Measurements from ENCODE around the gene VDR.
A peak's percentile ranks its signal among the peaks of the same experiment; 100 is the strongest.

The VDR gene

GRCh38 chr12:47863985-47864384 is 40.8 kb downstream of the VDR start:
- peak; percentile 41 for DNase-seq (ENCODE audit: low spot score)
- ChIA-PET CTCF (interaction anchor here (0.6 kb wide), 1 partner anchor 221 kb away, joined by 3 read pairs; no protein-coding TSS in a partner anchor), POLR2A (ENCODE audit: low non-redundant PET) (no interaction called here)
- H3K27ac ChIP-seq = peak overlapping the region; percentile 92
- TF ChIP-seq, protein P1, sequence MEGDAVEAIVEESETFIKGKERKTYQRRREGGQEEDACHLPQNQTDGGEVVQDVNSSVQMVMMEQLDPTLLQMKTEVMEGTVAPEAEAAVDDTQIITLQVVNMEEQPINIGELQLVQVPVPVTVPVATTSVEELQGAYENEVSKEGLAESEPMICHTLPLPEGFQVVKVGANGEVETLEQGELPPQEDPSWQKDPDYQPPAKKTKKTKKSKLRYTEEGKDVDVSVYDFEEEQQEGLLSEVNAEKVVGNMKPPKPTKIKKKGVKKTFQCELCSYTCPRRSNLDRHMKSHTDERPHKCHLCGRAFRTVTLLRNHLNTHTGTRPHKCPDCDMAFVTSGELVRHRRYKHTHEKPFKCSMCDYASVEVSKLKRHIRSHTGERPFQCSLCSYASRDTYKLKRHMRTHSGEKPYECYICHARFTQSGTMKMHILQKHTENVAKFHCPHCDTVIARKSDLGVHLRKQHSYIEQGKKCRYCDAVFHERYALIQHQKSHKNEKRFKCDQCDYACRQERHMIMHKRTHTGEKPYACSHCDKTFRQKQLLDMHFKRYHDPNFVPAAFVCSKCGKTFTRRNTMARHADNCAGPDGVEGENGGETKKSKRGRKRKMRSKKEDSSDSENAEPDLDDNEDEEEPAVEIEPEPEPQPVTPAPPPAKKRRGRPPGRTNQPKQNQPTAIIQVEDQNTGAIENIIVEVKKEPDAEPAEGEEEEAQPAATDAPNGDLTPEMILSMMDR (conservative IDR thresholded peaks at IDR 0.05; ENCODE audit: low read depth) = no peak

DNA sequence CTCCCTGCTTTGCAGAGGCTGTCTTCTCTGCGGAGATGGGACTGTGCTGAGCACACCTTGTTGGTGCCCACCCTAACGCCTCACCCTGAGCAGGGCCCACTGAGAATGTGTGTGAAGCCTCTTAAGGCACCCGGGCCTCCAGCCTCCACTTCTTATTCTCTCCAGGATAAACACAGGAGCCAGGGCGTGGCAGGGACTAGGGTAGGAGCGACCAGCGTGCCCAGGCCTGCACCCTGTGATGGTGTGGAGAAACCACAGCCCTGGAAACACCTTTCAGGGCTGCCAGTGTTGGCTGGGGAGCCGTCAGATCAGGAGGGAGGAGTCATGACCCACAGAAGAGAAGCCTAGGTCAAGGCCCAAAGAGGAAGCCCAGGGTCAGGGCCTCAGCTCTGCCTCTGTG is 41.3 kb downstream of the VDR start:
- DNase-seq (ENCODE audit: low spot score) = peak; percentile 94
- H3K27ac ChIP-seq = peak overlapping the region; percentile 92
- ChIA-PET CTCF (no interaction called here), POLR2A (ENCODE audit: low non-redundant PET) (no interaction called here)
- TF ChIP-seq, protein P1 (conservative IDR thresholded peaks at IDR 0.05; ENCODE audit: low read depth) = no peak

DNA sequence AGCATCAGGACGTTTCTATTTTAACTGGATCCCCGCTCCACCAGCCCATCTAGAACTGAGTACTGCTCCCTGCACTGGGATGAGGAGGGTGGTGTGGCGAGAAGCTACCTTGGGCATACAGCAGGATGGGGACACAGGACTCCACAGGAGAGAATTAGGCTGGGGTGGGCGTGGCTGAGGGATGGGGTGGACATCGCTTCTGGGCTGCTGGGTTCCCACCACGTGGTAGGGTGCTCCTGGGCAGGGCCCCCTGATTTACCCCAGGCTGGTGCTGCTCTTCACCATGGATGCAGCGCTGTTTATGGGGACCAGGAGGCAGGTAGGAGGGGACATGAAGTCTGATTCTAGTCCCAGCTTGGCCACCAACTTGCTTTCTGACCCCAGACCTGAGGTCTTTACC is 41.9 kb downstream of the VDR start:
- TF ChIP-seq, protein P1 (conservative IDR thresholded peaks at IDR 0.05; ENCODE audit: low read depth) = no peak
- H3K27ac ChIP-seq = peak overlapping the region; percentile 92
- POLR2A ChIA-PET (ENCODE audit: low non-redundant PET) = no interaction called here
- CTCF ChIA-PET = no interaction called here
- DNase-seq (ENCODE audit: low spot score) = no peak

DNA sequence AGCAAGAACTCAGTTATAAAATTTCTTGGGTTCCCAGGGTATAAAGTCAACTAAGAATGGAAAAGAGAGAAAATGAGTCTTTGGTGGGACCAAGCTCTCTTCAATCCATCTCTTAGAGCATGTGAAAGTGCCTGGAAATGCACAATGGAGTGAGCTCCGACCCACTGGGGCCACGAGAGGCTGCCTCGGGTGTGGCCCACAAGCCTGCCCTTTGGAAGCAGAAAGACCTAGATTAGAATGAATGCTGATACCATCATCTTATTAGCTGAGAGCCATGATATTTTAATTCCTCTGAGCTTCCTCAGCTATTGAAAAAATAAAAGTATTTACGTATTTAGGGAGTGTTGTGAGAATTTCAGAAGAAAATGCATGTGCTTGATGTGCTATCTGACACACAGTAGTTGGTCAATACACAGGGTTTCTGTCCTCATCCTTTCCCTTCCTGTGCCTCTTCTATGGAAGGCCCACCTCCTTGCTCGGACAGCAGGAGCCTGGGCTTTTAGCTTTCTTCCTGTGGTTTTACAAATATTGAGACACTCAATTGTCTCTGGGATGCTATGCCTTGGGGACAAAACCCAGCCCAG is 42.5 kb downstream of the VDR start:
- ChIA-PET CTCF (no interaction called here), POLR2A (ENCODE audit: low non-redundant PET) (no interaction called here)
- TF ChIP-seq, protein P1 (conservative IDR thresholded peaks at IDR 0.05; ENCODE audit: low read depth) = no peak
- DNase-seq (ENCODE audit: low spot score) = no peak
- H3K27ac ChIP-seq = peak overlapping the region; percentile 92

GRCh38 chr12:47860873-47861272 is 43.9 kb downstream of the VDR start:
- DNase-seq (ENCODE audit: low spot score) = no peak
- TF ChIP-seq, protein P1 (conservative IDR thresholded peaks at IDR 0.05; ENCODE audit: low read depth) = no peak
- peak overlapping the region; percentile 91 for H3K27ac ChIP-seq
- ChIA-PET POLR2A (ENCODE audit: low non-redundant PET) (no interaction called here), CTCF (interaction anchor here (0.7 kb wide), 1 partner anchor 139 kb away, joined by 3 read pairs; no protein-coding TSS in a partner anchor)

- TF ChIP-seq, protein P1 (conservative IDR thresholded peaks at IDR 0.05; ENCODE audit: low read depth) = no peak
- ChIA-PET POLR2A (ENCODE audit: low non-redundant PET) (no interaction called here), CTCF (no interaction called here)
- no peak for DNase-seq (ENCODE audit: low spot score)
- peak overlapping the region; percentile 91 for H3K27ac ChIP-seq
Observed at GRCh38 chr12:47860279-47860841, 44.4 kb downstream of the VDR start.
